SHP77 treated with DMSO at 0.1 percent for 48 hours (cell line): ENCODE measurements around the gene LORICRIN.

Source experiments
- DNase-seq: peaks from one replicate; lab custom pipeline; 2025; lab: John Stamatoyannopoulos, UW

Gene LORICRIN

GRCh38 chr1:153250166-153250565 lies 9.3 kb upstream of the LORICRIN start:
- no peak for DNase-seq

DNA sequence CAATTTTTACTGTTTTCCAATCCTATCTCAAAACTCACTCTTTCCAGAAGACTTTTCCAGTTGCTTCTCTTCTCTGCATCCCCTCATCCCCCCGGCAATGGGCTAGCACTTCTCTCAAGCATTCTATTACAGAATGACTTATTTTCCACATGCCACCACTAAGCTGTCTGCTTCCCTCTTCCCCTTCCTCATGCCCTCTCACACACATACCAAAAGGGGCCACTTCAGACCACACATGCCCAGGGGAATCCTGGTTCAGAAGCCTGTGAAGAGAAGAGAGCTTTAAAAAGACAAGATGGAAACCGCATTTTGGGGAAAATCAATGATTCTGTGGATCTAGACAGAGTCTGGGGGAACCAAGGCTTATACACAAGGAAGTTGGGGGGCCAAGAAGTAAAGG lies 8.4 kb upstream of the LORICRIN start:
- DNase-seq = no peak

DNA sequence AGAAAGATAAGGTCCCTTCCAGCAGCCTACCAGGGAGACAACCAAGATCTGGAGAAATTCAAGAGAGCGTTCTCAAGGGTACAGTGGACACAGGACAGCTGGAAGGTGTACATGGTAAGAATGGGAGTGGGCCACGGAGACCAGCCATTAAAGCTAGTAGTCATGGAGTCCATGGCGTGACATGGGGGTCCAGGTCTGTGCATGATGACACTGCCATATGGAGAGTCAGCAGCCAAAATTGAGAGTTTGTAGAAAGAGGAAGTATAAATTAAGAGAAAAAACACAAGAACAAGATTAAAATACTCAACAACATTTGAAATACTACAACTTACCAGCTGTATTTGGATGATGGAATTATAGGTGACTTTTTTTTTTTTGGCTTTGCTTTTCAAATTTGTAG lies 7.9 kb upstream of the LORICRIN start:
- DNase-seq = no peak

- no peak for DNase-seq
These were observed 7.5 kb upstream of the LORICRIN start for GRCh38 chr1:153251988-153252387.

DNA sequence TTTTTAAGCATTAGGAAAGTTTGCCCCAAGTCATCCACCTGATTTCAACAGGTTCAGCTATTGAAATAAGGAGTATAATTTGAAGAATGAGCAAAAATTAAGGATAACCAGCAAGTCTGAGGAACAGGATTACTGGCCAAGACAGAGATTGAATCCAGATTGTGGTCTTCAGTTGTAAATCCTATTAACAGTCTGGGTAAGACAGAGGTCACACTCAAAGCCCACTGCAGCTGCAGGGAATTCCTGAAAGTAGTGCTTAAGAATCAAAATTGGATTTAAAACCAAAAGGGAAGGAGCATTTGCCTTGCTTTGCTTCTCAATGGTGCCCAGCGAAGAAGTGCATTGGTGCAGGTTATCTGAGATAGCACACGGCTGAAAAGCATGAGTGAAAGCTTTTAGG lies 6.4 kb upstream of the LORICRIN start:
- no peak for DNase-seq

DNA sequence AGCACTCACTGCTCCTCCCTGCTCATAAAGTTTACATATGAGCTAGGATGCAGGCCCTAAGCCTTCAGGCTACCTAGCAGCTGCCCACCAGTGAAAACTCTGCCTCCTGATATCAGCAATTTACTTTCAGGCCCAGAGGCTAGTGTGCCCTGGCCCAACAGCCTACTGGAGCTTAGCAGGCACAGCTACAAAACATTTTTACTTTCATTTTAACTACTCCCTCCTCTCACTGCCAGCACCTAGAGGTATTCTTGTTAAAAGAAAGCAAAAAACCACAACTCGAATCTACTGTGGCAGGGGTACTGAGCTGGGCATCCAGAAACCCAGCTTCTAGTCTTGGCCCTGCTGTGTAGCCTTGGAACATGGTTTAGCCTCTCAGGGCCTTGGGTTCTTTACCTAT lies 5.8 kb upstream of the LORICRIN start:
- no peak for DNase-seq

GRCh38 chr1:153260585-153261280 lies 1.2 kb downstream of the LORICRIN start:
- DNase-seq = no peak

DNA sequence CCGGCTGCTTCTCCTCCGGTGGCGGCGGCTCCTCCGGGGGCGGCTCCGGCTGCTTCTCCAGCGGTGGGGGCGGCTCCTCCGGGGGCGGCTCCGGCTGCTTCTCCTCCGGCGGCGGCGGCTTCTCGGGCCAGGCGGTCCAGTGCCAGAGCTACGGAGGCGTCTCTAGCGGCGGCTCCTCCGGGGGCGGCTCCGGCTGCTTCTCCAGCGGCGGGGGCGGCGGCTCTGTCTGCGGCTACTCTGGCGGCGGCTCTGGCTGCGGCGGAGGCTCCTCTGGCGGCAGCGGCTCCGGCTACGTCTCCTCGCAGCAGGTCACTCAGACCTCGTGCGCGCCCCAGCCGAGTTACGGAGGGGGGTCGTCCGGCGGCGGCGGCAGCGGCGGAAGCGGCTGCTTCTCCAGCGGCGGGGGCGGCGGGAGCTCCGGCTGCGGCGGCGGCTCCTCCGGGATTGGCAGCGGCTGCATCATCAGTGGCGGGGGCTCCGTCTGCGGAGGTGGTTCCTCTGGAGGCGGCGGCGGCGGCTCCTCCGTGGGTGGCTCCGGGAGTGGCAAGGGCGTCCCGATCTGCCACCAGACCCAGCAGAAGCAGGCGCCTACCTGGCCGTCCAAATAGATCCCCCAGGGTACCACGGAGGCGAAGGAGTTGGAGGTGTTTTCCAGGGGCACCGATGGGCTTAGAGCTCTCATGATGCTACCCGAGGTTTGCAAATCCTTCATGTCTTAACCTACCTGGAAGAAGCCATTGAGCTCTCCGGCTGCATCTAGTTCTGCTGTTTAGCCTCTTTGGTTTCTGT lies 2.0 kb downstream of the LORICRIN start:
- no peak for DNase-seq

DNA sequence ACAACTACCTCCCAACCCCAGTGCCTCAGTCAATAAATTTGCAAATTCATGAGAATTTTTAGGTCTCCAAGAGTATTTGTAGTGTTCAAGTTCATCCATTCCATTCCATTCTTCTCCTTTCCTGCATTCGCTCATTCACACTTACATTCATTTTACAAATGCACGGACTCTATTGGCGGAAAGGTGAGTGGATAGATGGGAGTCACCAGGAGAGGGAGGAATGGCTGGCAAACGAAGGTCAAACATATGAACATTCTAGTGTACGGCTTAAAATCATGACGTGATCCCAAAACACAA lies 2.5 kb downstream of the LORICRIN start:
- DNase-seq = no peak

GRCh38 chr1:153262462-153263157 lies 3.1 kb downstream of the LORICRIN start:
- DNase-seq = no peak

DNA sequence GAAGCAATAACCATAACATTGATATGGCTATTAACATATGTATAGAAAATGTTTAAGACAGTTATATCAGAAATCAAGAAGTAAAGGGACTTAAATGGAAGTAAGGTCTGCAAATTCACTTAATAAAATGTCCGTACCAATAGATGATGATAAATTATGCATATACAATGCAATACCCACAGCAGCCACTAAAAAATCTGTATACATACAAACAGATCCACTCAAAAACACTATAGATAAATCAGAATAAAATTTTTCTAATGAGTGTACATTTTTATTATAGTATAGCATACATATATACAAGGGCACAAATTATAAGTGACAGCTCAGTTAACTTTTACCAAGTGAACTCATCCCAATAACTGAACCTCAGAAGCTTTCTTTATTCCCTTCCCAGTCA lies 6.0 kb downstream of the LORICRIN start:
- no peak for DNase-seq

DNA sequence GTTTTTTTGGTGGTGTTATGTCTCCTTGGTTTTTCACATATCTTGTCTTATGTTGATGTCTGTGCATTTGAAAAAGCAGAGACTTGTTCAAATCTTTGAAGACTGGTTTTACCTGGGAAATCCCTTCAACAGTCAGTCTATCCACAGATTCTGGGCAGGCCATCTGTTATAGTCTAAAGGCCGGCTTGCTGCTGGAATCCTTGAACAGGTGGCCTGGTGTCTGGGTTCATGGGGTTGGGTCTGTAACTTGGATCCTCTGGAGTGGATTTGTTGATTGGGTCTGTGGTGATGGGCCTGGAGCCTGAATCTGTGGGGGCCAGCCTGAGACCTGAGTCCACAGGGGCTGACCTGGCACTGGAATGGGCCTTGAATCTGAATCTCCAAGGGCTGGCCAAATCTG lies 12.2 kb downstream of the LORICRIN start:
- DNase-seq = no peak

DNA sequence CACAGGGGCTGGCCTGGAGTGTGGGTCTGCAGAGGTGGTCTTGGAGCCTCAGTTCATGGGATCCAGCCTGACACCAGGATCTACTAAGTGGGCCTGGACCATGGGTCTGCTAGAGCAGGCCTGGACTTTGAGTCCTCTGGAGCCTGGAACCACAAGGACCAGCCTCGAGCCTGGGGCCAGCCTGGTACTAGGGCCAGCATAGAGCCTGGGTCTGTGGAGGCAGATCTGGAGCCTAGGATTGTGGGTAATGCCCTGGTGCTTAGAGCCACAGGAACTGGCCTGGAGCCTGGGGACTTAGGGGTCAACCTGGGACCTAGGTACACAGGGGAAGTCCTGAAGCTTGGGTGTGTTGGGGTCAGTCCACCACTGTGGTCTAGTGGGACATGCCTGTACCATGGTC lies 12.7 kb downstream of the LORICRIN start:
- DNase-seq = no peak

- DNase-seq = peak; percentile 6
These were observed 18.4 kb downstream of the LORICRIN start for GRCh38 chr1:153277852-153278251.

DNA sequence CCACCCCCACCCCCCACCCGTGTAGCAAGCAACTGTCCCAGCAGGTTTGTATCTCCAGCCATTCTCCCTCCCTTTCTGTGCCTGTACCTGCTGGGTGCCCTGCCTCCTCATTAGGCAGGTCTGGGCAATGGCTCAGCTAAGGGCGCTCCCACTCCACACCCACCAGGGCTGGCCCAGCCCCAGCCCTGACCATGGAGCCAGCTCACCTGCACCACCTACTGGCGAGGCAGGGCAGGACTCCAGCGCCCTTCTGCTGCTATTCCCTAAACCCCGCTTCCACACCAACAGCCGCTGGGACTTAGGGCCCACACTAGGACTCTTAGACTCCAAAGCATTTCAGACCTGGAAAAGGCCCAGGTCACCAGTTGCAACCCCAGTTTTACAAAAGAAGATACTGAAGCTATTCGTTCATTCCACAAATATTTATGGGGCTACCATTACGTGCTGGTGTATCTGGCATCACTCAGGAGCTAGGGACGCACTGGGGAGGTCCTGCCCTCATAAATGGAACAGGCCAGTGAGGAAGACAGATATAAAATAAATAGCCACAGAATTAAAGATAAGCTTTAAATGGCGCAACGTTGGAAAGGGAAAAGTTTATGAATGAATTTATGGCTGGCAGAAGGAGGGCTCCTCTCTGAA lies 29.3 kb downstream of the LORICRIN start:
- peak; percentile 6 for DNase-seq

GRCh38 chr1:153291514-153291913 lies 32.0 kb downstream of the LORICRIN start:
- DNase-seq = no peak

DNA sequence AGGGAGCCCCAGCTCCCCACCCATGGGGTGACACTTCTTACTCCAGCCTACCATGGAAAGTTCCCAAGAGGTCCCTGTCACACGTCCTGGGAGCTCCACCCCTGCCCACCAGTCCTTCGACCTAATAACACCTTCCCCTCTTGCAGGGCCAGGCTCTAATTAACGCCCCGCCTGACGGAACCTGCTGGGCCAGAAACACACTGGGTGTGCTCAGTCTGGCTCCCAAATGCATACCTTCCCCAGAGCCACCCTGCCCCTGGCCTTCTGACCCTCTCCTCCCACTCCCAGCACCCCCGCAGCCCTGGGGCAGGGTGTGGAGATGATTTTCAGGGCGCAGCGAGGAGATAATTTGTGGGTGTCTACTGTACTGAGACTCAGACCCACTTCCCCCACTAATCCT lies 32.7 kb downstream of the LORICRIN start:
- DNase-seq = no peak

GRCh38 chr1:153292740-153293479 lies 33.4 kb downstream of the LORICRIN start:
- no peak for DNase-seq

DNA sequence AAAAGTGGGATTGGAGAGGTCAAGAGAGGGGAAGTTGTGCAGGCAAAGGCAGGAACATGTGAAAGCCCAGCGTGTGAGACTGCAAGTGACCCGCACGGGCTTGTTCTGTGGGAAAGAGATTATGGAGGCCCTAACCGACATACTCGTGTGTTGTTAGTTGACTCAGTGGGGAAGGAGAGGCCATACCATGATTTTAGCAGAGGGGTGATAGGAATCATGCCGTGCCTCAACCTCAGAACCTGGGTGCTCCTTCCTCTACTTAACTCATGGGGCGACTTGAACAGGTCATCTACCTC lies 33.9 kb downstream of the LORICRIN start:
- no peak for DNase-seq

DNA sequence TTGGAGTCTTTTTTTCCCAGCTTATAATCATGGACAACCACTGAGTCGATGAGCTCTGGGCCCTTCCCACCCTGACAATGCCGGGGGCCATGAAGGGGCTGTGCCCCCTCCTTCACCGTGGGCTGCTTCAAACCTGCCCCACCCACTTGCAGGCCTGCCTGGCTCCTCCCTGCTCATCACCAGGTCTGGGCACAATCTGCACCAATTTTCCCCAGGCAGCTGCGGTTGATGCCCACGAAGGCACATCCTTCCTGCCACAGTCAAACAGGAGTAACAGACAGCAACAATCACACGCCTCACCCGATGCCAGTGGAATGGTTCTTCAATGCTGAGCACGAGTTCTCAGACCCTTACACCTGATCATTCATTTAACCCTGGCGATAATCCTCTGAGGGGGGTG lies 34.4 kb downstream of the LORICRIN start:
- DNase-seq = no peak

DNA sequence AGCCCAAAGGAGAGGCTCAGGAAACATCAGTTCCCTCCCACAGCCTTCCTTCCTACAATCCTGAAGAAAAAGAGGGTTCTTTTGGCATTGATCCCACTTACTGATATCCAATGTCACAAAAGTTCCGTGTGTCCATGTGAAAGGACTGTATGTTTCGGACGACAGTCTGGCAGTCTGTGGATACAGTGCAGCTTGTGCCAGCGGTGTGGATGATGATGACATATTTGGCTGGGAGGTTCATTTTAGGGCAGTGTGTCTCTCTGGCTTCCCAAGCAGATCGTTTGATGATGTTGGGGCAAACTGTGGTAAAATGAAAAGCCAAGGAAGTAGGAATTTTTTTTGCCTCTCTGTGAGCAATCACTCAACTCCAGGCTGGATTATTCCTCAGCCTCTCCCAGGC lies 42.8 kb downstream of the LORICRIN start:
- DNase-seq = no peak

DNA sequence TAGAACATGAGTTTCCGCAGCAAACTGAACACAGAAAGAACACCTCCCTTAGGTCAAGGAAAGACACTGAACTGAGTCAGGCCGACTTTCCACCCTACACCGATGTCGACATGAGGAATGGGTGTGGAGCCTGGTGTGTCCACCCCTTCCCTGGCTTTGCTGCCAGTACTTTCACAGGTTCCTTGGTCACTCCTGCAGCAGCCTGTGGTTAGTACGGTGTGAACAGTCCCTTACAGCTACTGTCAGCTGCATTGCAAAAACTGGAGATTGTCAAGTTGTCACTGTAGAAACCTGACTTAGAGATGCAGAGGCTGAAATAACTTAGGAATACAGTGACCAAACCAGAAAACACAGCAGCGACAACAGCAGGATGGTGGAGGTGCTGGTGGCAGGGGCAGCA lies 46.2 kb downstream of the LORICRIN start:
- DNase-seq = no peak
